HUES64 (cell line): Measurements from ENCODE around the gene PEMT.

Experiments
- H3K27ac ChIP-seq: 2 replicates; pipeline ENCODE4 v1.7.0; 2013; ENCODE audit warnings: low read depth, low read length, inconsistent platforms
- H3K27me3 ChIP-seq: 2 replicates; pipeline ENCODE4 v1.6.1; 2013; ENCODE audit warnings: mild to moderate bottlenecking, low read length; ENCODE audit not compliant: insufficient read depth
- H3K36me3 ChIP-seq: 2 replicates; pipeline ENCODE4 v1.6.1; 2013; ENCODE audit warnings: mild to moderate bottlenecking, low read length; ENCODE audit not compliant: insufficient read depth
- H3K4me1 ChIP-seq: 2 replicates; pipeline ENCODE4 v1.6.1; 2013; ENCODE audit warnings: mild to moderate bottlenecking, low read length, moderate library complexity; ENCODE audit not compliant: insufficient read depth
- H3K4me3 ChIP-seq: 2 replicates; pipeline ENCODE4 v1.5.1; 2013; ENCODE audit warnings: mild to moderate bottlenecking, low read length, moderate library complexity
- H3K9ac ChIP-seq: 2 replicates; pipeline ENCODE4 v1.6.1; 2013; ENCODE audit warnings: mild to moderate bottlenecking, low read depth, low read length
- H3K9me3 ChIP-seq: 2 replicates; pipeline ENCODE4 v1.6.1; 2013; ENCODE audit warnings: low read depth, low read length; ENCODE audit not compliant: insufficient read depth
- WGBS: fragments of 150-250, 120-280 bp; methylation state at CpG from one replicate; pipeline ENCODE4 v1.1.7; 2013; ENCODE audit warnings: missing lambda C conversion rate; 5-methylcytosine and 5-hydroxymethylcytosine counted together

PEMT gene

DNA sequence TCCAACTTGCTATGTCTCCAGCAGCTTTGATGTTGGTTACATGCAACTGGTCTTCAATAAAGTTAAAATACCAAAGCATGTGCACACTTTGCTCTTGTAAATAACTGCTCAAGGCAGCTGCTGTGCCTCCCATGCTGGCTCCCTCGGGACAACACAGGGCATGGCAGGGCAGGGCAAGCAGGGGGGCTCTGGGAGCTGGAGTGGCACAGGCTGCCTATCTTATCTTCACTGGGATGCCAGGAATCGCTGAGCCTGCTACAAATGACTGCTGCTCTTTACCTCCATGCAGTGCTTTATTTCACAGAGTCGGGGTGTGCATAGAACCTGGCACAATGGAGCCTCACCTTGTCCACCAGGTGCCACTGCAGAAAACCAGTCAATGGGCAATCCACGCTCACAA is 21.8 kb downstream of the PEMT start:
- Histone ChIP-seq H3K27me3 (no peaks in the 10 kb centered on the region), H3K36me3 (no peaks in the 10 kb centered on the region), H3K4me3 (no peak overlapping the region), H3K9ac (no peak overlapping the region), H3K27ac (no peak overlapping the region), H3K4me1 (no peaks in the 10 kb centered on the region), H3K9me3 (no peaks in the 10 kb centered on the region)
- 92% methylated on average over 4 of the region's 4 CpGs for WGBS

DNA sequence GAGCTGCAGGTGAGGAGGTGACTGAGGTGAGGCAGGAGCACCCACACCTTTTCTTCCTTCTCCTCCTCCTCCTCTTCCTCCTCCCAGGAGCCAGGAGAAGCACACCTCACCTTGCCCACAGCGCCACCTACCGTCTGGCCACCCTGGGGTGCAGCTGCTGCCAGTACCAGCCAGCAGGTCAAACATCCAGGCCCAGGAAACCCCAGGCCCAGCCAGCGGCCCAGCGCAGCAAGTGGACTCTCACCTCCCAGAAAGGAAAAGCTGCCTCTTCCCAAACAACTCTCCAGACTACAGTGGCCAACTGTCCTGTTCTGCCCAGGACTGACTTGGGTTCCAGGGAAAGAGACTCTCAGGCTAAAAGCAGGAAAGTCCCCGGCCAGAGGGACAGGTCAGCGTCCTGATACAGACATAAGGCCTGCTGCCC is 22.7 kb downstream of the PEMT start:
- H3K4me3 ChIP-seq, result no peak overlapping the region
- no peaks in the 10 kb centered on the region for H3K9me3 ChIP-seq
- 60% methylated on average over 6 of the region's 6 CpGs for WGBS
- no peak overlapping the region for H3K27ac ChIP-seq
- no peak overlapping the region for H3K9ac ChIP-seq
- H3K27me3 ChIP-seq, result no peaks in the 10 kb centered on the region
- no peaks in the 10 kb centered on the region for H3K4me1 ChIP-seq
- no peaks in the 10 kb centered on the region for H3K36me3 ChIP-seq

DNA sequence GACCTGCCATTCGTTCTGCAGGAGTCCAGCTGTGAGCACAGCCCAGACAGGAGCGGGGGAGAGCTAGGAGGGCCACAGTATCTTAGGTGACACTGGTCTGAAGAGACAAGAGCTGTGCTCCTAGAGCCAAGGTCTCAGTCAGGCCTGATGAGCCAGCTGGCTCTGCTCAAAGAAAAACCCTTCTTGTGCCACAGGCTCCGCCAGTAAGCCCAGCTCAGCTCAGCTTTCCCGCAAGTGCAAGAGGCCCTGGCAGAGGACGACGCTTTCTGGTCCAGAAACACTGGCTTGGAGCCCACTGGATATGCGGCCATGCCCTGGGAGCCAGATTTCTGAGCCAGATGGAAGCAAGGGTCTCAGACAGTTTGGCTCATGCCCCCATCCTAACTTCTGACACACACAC is 23.9 kb downstream of the PEMT start:
- 84% methylated on average over 7 of the region's 7 CpGs for WGBS
- Histone ChIP-seq H3K27ac (no peak overlapping the region), H3K4me1 (no peaks in the 10 kb centered on the region), H3K9ac (no peak overlapping the region), H3K36me3 (no peaks in the 10 kb centered on the region), H3K27me3 (no peaks in the 10 kb centered on the region), H3K9me3 (no peaks in the 10 kb centered on the region), H3K4me3 (no peak overlapping the region)

DNA sequence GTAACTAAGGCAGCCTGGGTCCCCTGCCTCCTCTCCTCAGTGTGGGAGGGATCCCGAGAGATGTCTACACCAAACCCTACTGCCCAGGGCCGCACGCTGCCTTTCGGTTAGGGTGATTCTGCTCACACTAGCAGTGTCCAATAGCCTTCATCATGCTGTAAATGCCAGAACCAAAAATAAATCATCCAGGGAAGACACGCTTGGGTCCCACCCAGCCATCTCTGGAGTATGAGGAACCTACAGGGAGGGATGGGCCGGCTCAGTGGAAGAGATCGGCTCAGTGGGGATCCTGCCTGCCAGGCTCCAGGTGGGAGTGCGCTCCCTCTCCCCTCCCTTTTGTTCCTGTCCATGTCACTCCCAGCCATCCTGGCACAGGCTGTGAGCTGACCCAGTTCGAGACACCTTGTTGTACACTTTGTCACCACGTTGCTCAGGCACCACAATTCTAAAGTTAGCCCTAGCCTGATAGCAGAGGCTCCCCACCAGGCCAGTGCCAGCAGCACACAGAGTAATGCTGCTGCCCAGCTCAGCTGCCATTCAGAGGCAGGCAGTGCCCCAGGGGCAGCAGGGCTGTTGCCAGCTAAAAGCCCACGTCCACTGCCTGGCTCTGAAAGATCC is 24.5 kb downstream of the PEMT start:
- Histone ChIP-seq H3K36me3 (no peaks in the 10 kb centered on the region), H3K4me3 (no peak overlapping the region), H3K4me1 (no peaks in the 10 kb centered on the region), H3K9me3 (no peaks in the 10 kb centered on the region), H3K9ac (no peak overlapping the region), H3K27me3 (no peaks in the 10 kb centered on the region), H3K27ac (no peak overlapping the region)
- WGBS, result 93% methylated on average over 11 of the region's 11 CpGs

DNA sequence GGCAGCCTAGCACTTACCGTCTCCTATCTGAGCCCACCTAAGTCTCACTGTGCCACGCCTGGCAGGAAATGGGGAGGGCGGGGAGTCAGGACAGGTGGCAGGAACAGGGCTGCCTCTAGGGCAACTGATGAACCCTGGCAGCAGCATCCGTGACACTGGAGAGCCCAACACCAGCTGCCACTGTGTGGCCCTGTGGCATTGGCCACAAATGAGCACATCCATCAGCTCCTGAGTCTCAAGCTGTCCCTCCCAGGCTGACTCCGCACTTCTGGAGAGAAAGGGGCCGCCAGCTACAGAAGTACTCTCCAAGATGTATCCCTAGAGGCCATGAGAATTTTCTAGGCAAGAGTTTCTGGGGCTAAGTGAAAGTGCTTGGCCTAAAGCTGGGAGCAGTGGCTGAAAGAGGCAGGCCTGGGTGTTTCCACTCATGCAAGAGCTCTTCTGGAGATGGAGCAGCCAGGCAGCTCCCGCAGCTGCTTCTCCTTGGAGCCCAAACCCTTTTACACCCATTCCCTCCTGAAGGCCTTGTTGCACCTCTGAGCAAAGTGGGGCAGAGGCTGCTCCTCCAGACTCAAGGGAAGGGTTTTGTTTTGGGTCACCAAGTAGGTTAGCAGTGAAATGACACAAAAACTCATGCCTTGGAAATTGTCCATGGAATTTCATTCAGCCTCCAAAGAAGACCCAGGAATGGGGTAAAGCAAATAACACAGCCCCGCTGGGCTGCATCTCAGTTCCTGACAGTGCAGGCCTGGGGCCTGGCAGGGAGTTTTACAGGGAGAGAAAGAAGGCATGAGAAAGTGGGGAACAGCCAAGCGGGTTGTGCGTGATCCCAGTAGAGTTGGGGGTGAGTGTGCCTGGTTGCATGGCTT is 25.8 kb downstream of the PEMT start:
- no peaks in the 10 kb centered on the region for H3K27me3 ChIP-seq
- no peaks in the 10 kb centered on the region for H3K36me3 ChIP-seq
- H3K4me3 ChIP-seq, result no peak overlapping the region
- no peaks in the 10 kb centered on the region for H3K9me3 ChIP-seq
- no peak overlapping the region for H3K9ac ChIP-seq
- 94% methylated on average over 10 of the region's 10 CpGs for WGBS
- H3K27ac ChIP-seq, result no peak overlapping the region
- no peaks in the 10 kb centered on the region for H3K4me1 ChIP-seq

DNA sequence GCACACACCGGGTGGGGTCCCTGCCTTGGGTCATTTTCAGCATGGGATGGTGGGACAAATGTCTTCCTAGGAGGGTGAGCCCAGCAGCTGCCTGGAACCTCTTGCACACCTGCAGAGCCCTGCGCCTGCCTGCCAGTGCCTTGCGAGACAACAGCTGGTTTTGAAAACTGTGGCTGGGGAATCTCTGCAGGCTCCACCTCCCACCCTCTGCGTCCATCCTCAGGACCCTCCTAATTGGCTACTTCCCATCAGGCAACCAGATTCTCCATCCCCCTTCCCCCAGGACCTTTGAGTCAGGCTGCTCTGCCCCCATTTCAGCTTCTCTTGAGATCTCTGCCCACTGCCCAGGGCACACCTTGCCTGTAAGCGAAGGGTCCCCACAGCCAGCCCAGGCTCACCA is 26.6 kb downstream of the PEMT start:
- H3K27ac ChIP-seq, result no peak overlapping the region
- H3K4me3 ChIP-seq, result no peak overlapping the region
- no peaks in the 10 kb centered on the region for H3K4me1 ChIP-seq
- H3K9ac ChIP-seq, result no peak overlapping the region
- no peaks in the 10 kb centered on the region for H3K27me3 ChIP-seq
- 79% methylated on average over 5 of the region's 5 CpGs for WGBS
- H3K9me3 ChIP-seq, result no peaks in the 10 kb centered on the region
- no peaks in the 10 kb centered on the region for H3K36me3 ChIP-seq

DNA sequence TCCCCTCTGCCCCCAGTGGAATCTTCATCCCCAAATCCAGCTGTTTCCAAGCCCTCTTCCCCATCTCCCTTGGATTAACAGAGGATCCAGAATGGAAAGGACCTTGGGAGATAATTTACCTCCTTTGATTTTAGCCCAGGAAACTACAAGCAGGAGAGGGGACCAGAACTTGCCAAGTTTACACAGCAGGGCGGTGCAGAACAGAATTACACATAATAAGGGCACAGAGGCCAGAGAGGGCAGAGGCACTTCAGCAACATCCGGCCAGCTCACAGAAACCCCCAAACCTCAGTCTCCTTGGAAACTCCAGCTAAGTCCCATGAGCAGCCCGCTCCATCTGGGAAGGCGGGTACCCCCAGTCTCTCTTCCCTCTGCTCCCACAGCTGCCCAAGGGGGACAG is 27.2 kb downstream of the PEMT start:
- 94% methylated on average over 4 of the region's 4 CpGs for whole genome bisulfite sequencing
- H3K27me3 ChIP-seq, result no peaks in the 10 kb centered on the region
- no peak overlapping the region for H3K27ac ChIP-seq
- no peaks in the 10 kb centered on the region for H3K9me3 ChIP-seq
- no peak overlapping the region for H3K9ac ChIP-seq
- H3K4me3 ChIP-seq, result no peak overlapping the region
- no peaks in the 10 kb centered on the region for H3K4me1 ChIP-seq
- no peaks in the 10 kb centered on the region for H3K36me3 ChIP-seq

DNA sequence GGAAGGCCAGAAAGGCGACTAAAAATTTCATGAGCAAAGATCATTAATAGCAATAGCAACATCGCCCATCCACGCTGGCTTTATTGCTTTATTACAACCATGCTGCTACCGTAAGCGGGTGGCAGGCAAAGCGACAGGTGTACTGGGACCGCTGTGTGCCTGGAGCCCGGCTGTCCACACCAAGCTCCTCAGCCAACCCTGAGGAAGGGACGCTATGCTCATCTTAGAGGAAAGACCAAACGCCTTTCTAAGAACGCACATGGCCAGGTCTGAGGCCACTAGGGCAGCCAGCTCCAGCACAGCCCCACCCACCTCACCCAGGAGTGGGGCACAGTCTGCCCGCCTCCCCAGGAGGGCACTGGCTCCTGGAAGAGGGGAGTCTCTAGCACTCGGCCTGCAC is 28.0 kb downstream of the PEMT start:
- no peaks in the 10 kb centered on the region for H3K27me3 ChIP-seq
- no peak overlapping the region for H3K27ac ChIP-seq
- 93% methylated on average over 13 of the region's 13 CpGs for WGBS
- H3K4me1 ChIP-seq, result no peaks in the 10 kb centered on the region
- no peaks in the 10 kb centered on the region for H3K36me3 ChIP-seq
- H3K4me3 ChIP-seq, result no peak overlapping the region
- no peaks in the 10 kb centered on the region for H3K9me3 ChIP-seq
- no peak overlapping the region for H3K9ac ChIP-seq

DNA sequence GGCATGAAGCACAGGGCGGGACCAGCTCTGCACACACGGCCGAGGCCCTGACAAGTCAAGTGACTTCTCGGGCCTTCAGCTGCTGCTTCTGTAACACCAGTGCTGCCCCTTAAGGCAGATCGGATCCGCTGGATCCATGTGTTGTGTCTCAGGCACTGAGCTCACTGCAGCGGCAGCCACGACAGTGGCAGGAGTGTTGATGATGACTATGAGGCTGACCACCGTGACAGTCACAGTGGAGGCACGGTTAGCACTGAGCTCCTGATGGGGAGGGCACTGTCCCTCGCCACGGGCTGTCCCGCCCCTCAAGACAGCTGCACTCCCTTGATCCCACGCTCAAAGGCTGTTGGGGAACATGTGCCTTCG is 29.4 kb downstream of the PEMT start:
- Histone ChIP-seq H3K4me3 (no peak overlapping the region), H3K27me3 (no peaks in the 10 kb centered on the region), H3K27ac (no peak overlapping the region), H3K9ac (no peak overlapping the region), H3K9me3 (no peaks in the 10 kb centered on the region), H3K36me3 (no peaks in the 10 kb centered on the region), H3K4me1 (no peaks in the 10 kb centered on the region)
- 93% methylated on average over 15 of the region's 15 CpGs for WGBS

DNA sequence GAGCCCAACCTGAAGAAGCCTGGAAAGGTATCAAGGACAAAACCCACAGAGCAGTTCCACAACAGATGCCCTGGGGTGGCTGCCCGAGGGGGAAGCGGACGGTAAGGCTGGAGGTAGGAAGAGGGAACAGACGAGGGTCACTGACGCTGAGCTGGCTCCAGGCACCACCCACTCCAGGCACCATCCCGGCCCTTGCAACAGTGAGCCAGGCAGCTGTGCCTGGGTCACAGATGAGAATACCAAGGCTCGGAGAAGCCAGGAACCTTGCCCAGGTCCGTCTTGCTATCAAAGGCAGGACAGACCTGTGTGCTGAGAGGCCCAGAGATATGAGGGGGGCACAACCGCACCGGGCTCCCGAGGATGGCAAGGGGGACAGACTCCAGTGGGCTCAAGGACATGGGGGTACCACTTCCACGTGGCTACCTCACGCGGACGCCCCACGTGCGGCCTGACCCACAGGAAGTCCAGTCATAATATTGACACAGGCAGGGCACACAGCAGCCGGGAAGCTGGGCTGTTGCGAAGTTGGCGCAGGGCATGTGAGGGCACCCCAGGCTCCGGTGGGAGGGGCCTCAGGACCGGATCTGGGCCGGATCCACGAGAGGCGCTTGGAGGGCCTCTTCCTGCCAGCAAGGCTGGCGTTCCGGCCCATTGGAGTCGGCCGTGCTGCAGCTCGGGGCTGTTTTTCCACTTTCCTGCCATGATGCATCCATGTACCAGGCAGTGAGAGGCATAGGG is 29.9 kb downstream of the PEMT start:
- H3K4me1 ChIP-seq, result no peaks in the 10 kb centered on the region
- 93% methylated on average over 30 of the region's 30 CpGs for WGBS
- no peaks in the 10 kb centered on the region for H3K36me3 ChIP-seq
- H3K27me3 ChIP-seq, result no peaks in the 10 kb centered on the region
- H3K9me3 ChIP-seq, result no peaks in the 10 kb centered on the region
- no peak overlapping the region for H3K27ac ChIP-seq
- H3K9ac ChIP-seq, result no peak overlapping the region
- H3K4me3 ChIP-seq, result no peak overlapping the region

DNA sequence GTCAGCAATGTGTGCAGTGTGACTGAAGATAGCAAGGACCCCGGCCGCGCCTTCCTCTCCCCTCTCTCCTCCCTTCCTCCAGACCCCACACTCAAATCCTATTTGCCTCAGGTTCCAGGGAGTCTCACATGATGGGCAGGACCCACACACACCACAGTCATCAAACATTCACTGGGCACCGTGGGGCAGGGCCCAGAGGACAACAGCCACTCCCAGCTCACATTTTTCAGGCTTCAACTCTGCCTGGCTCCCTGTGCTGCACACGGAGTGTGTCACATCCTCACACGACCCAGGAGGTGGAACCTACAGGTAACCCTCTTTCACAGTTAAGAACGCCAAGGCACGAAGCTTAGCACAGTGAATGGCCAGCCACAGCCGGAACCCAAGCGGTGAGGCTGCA is 30.5 kb downstream of the PEMT start:
- no peaks in the 10 kb centered on the region for H3K27me3 ChIP-seq
- H3K4me1 ChIP-seq, result no peaks in the 10 kb centered on the region
- H3K36me3 ChIP-seq, result no peaks in the 10 kb centered on the region
- H3K9ac ChIP-seq, result no peak overlapping the region
- H3K27ac ChIP-seq, result no peak overlapping the region
- WGBS, result 92% methylated on average over 10 of the region's 10 CpGs
- H3K4me3 ChIP-seq, result no peak overlapping the region
- H3K9me3 ChIP-seq, result no peaks in the 10 kb centered on the region
